ENCODE results near the gene PKD1.

The PKD1 gene

DNA sequence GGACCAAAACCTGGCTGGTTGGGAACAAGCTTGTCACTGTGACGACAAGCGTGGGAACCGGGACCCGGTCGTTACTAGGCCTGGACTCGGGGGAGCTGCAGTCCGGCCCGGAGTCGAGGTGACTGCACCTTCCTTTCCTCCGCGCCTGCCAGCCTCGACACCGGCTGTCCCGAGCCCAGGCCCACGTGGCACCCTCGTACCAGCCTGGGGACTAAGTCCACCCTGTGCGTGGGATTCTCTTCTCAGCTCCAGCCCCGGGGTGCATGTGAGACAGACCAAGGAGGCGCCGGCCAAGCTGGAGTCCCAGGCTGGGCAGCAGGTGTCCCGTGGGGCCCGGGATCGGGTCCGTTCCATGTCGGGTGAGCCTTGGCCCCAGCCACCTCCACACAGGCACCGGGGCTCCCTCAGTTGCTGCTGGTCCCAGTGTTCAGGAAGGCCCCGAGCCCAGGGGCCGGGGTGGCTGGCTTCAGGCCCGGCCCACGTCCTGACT is 56.3 kb downstream of the PKD1 start:
- H2BK5ac ChIP-seq (ENCODE audit: low read depth, low read length, poor library complexity, severe bottlenecking), result no peak overlapping the region
- H3K9ac ChIP-seq (ENCODE audit: low read length), result no peak overlapping the region
- H3K14ac ChIP-seq (ENCODE audit: low read length in 2 of 2), result no peak overlapping the region
- H2BK15ac ChIP-seq (ENCODE audit: low read depth, poor library complexity, severe bottlenecking), result no peak overlapping the region
- peaks cover 10% of the 10 kb centered on the region for H3K4me1 ChIP-seq (ENCODE audit: control insufficient read depth, insufficient read depth, low read depth, low read length)
- H3K18ac ChIP-seq (ENCODE audit: low read depth in 1 of 2, low read length in 2 of 2), result no peak overlapping the region
- over 99% methylated on average over 30 of the region's 30 CpGs for WGBS
- no peak overlapping the region for H4K8ac ChIP-seq (ENCODE audit: low read length)
- DNase-seq, result no peak
- H3K4me3 ChIP-seq (ENCODE audit: insufficient read depth in 1 of 2, low read depth in 1 of 2, low read length in 2 of 2), result no peak overlapping the region
- no peak overlapping the region for H2BK120ac ChIP-seq (ENCODE audit: low read depth, low read length)
- H2AK5ac ChIP-seq (ENCODE audit: low read length, severe bottlenecking), result no peak overlapping the region
- H2AFZ ChIP-seq (ENCODE audit: low read depth, low read length), result no peak overlapping the region
- H3K79me1 ChIP-seq (replicated peaks; ENCODE audit: low read length, poor library complexity, severe bottlenecking), result peaks cover 17% of the 10 kb centered on the region
- H4K91ac ChIP-seq (ENCODE audit: low read length), result no peak overlapping the region
- no peak overlapping the region for H2BK12ac ChIP-seq (ENCODE audit: low read length in 2 of 2)
- no peaks in the 10 kb centered on the region for H3K9me3 ChIP-seq (ENCODE audit: control insufficient read depth, low read length)
- no peaks in the 10 kb centered on the region for H3K27me3 ChIP-seq (ENCODE audit: control insufficient read depth in 1 of 2, insufficient read depth in 1 of 2, low read length in 2 of 2)
- no peak overlapping the region for H3K4me2 ChIP-seq (ENCODE audit: low read length, poor library complexity, severe bottlenecking)
- no peak overlapping the region for H3K23ac ChIP-seq (ENCODE audit: low read length in 2 of 2)
- H3K36me3 ChIP-seq (ENCODE audit: control insufficient read depth in 1 of 2, insufficient read depth in 2 of 2, low read depth in 1 of 2, low read length in 2 of 2), result peaks cover 65 to 99% of the 10 kb centered on the region in 2 experiments
- no peak overlapping the region for H3K27ac ChIP-seq (ENCODE audit: low read length, poor library complexity, severe bottlenecking)
- no peak overlapping the region for H3K4ac ChIP-seq (ENCODE audit: low read depth in 1 of 2, low read length in 2 of 2)

- Histone ChIP-seq H4K8ac (ENCODE audit: low read length) (no peak overlapping the region), H3K4me3 (ENCODE audit: insufficient read depth in 1 of 2, low read depth in 1 of 2, low read length in 2 of 2) (no peak overlapping the region), H3K9ac (ENCODE audit: low read length) (no peak overlapping the region), H2BK15ac (ENCODE audit: low read depth, poor library complexity, severe bottlenecking) (no peak overlapping the region), H3K27ac (ENCODE audit: low read length, poor library complexity, severe bottlenecking) (no peak overlapping the region), H3K36me3 (ENCODE audit: control insufficient read depth in 1 of 2, insufficient read depth in 2 of 2, low read depth in 1 of 2, low read length in 2 of 2) (peaks cover 68 to 99% of the 10 kb centered on the region in 2 experiments), H3K18ac (ENCODE audit: low read depth in 1 of 2, low read length in 2 of 2) (no peak overlapping the region), H2AFZ (ENCODE audit: low read depth, low read length) (no peak overlapping the region), H2BK12ac (ENCODE audit: low read length in 2 of 2) (no peak overlapping the region), H3K4ac (ENCODE audit: low read depth in 1 of 2, low read length in 2 of 2) (no peak overlapping the region), H3K9me3 (ENCODE audit: control insufficient read depth, low read length) (no peaks in the 10 kb centered on the region), H3K4me1 (ENCODE audit: control insufficient read depth, insufficient read depth, low read depth, low read length) (peaks cover 8% of the 10 kb centered on the region), H3K14ac (ENCODE audit: low read length in 2 of 2) (no peak overlapping the region), H3K27me3 (ENCODE audit: control insufficient read depth in 1 of 2, insufficient read depth in 1 of 2, low read length in 2 of 2) (no peaks in the 10 kb centered on the region), H3K23ac (ENCODE audit: low read length in 2 of 2) (no peak overlapping the region), H2BK120ac (ENCODE audit: low read depth, low read length) (no peak overlapping the region), H2BK5ac (ENCODE audit: low read depth, low read length, poor library complexity, severe bottlenecking) (no peak overlapping the region), H3K4me2 (ENCODE audit: low read length, poor library complexity, severe bottlenecking) (no peak overlapping the region), H2AK5ac (ENCODE audit: low read length, severe bottlenecking) (no peak overlapping the region), H3K79me1 (replicated peaks; ENCODE audit: low read length, poor library complexity, severe bottlenecking) (peaks cover 19% of the 10 kb centered on the region), H4K91ac (ENCODE audit: low read length) (no peak overlapping the region)
- no peak for DNase-seq
- 97% methylated on average over 23 of the region's 23 CpGs for WGBS
Observed at GRCh38 chr16:2078691-2079090, 57.0 kb downstream of the PKD1 start.

- no peak overlapping the region for H4K8ac ChIP-seq (ENCODE audit: low read length)
- WGBS, result 100% methylated on average over 3 of the region's 7 CpGs
- H3K27me3 ChIP-seq (ENCODE audit: control insufficient read depth in 1 of 2, insufficient read depth in 1 of 2, low read length in 2 of 2), result no peaks in the 10 kb centered on the region
- H3K14ac ChIP-seq (ENCODE audit: low read length in 2 of 2), result no peak overlapping the region
- H3K18ac ChIP-seq (ENCODE audit: low read depth in 1 of 2, low read length in 2 of 2), result no peak overlapping the region
- no peak overlapping the region for H2AFZ ChIP-seq (ENCODE audit: low read depth, low read length)
- H3K4me1 ChIP-seq (ENCODE audit: control insufficient read depth, insufficient read depth, low read depth, low read length), result peaks cover 7% of the 10 kb centered on the region
- H2BK12ac ChIP-seq (ENCODE audit: low read length in 2 of 2), result no peak overlapping the region
- H3K9ac ChIP-seq (ENCODE audit: low read length), result no peak overlapping the region
- H3K36me3 ChIP-seq (ENCODE audit: control insufficient read depth in 1 of 2, insufficient read depth in 2 of 2, low read depth in 1 of 2, low read length in 2 of 2), result peaks cover 69 to 99% of the 10 kb centered on the region in 2 experiments
- H3K4me3 ChIP-seq (ENCODE audit: insufficient read depth in 1 of 2, low read depth in 1 of 2, low read length in 2 of 2), result no peak overlapping the region
- no peak overlapping the region for H3K27ac ChIP-seq (ENCODE audit: low read length, poor library complexity, severe bottlenecking)
- no peak overlapping the region for H2BK15ac ChIP-seq (ENCODE audit: low read depth, poor library complexity, severe bottlenecking)
- no peak overlapping the region for H2AK5ac ChIP-seq (ENCODE audit: low read length, severe bottlenecking)
- no peak overlapping the region for H3K4ac ChIP-seq (ENCODE audit: low read depth in 1 of 2, low read length in 2 of 2)
- no peak for DNase-seq
- no peak overlapping the region for H2BK120ac ChIP-seq (ENCODE audit: low read depth, low read length)
- H4K91ac ChIP-seq (ENCODE audit: low read length), result no peak overlapping the region
- no peaks in the 10 kb centered on the region for H3K9me3 ChIP-seq (ENCODE audit: control insufficient read depth, low read length)
- H2BK5ac ChIP-seq (ENCODE audit: low read depth, low read length, poor library complexity, severe bottlenecking), result no peak overlapping the region
- H3K23ac ChIP-seq (ENCODE audit: low read length in 2 of 2), result no peak overlapping the region
- H3K4me2 ChIP-seq (ENCODE audit: low read length, poor library complexity, severe bottlenecking), result no peak overlapping the region
- H3K79me1 ChIP-seq (replicated peaks; ENCODE audit: low read length, poor library complexity, severe bottlenecking), result peaks cover 22% of the 10 kb centered on the region
Observed at GRCh38 chr16:2078096-2078495, 57.6 kb downstream of the PKD1 start.

- Histone ChIP-seq H3K27ac (ENCODE audit: low read length, poor library complexity, severe bottlenecking) (no peak overlapping the region), H3K9me3 (ENCODE audit: control insufficient read depth, low read length) (no peaks in the 10 kb centered on the region), H4K8ac (ENCODE audit: low read length) (no peak overlapping the region), H3K27me3 (ENCODE audit: control insufficient read depth in 1 of 2, insufficient read depth in 1 of 2, low read length in 2 of 2) (no peaks in the 10 kb centered on the region), H3K4me1 (ENCODE audit: control insufficient read depth, insufficient read depth, low read depth, low read length) (peaks cover 7% of the 10 kb centered on the region), H3K4me3 (ENCODE audit: insufficient read depth in 1 of 2, low read depth in 1 of 2, low read length in 2 of 2) (no peak overlapping the region), H2AFZ (ENCODE audit: low read depth, low read length) (no peak overlapping the region), H2BK120ac (ENCODE audit: low read depth, low read length) (no peak overlapping the region), H3K4ac (ENCODE audit: low read depth in 1 of 2, low read length in 2 of 2) (no peak overlapping the region), H3K14ac (ENCODE audit: low read length in 2 of 2) (no peak overlapping the region), H3K4me2 (ENCODE audit: low read length, poor library complexity, severe bottlenecking) (no peak overlapping the region), H3K79me1 (replicated peaks; ENCODE audit: low read length, poor library complexity, severe bottlenecking) (peaks cover 20% of the 10 kb centered on the region), H2AK5ac (ENCODE audit: low read length, severe bottlenecking) (no peak overlapping the region), H2BK15ac (ENCODE audit: low read depth, poor library complexity, severe bottlenecking) (no peak overlapping the region), H3K23ac (ENCODE audit: low read length in 2 of 2) (no peak overlapping the region), H3K9ac (ENCODE audit: low read length) (no peak overlapping the region), H2BK5ac (ENCODE audit: low read depth, low read length, poor library complexity, severe bottlenecking) (no peak overlapping the region), H2BK12ac (ENCODE audit: low read length in 2 of 2) (no peak overlapping the region), H3K36me3 (ENCODE audit: control insufficient read depth in 1 of 2, insufficient read depth in 2 of 2, low read depth in 1 of 2, low read length in 2 of 2) (peaks cover 69 to 99% of the 10 kb centered on the region in 2 experiments), H4K91ac (ENCODE audit: low read length) (no peak overlapping the region), H3K18ac (ENCODE audit: low read depth in 1 of 2, low read length in 2 of 2) (no peak overlapping the region)
- DNase-seq, result no peak
- WGBS, result 94% methylated on average over 21 of the region's 21 CpGs
Observed at GRCh38 chr16:2077696-2078095, 58.0 kb downstream of the PKD1 start.

Data from mesenchymal stem cell (in vitro differentiated cells and primary cell).